Measurements from ENCODE around the gene CRIP3.

CRIP3 gene

DNA sequence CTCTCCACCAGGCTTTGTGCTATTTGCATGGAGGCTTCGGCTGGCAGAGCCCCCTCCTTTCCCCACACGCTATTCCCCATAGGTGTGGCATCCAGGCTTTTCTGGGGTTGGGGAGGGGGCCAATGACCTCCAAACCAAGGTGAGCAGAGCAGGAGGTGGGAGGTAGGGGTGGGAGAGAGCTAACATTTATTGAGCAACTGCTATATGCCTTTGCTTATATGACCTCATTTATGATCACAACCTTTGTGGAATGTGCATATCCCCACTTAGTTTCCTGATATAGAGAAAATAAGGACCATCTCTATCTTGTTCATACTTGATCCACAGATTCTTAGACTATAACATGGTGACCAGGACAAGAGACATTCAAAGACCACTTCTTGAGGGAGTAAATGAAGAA lies 28.4 kb downstream of the CRIP3 start:
- in situ Hi-C loops (cut with HindIII; ENCODE audit: low sequenced_read_pairs), result no loop called here
- no peak for DNase-seq (ENCODE audit: low read depth, low spot score)
- TF ChIP-seq, protein P1, sequence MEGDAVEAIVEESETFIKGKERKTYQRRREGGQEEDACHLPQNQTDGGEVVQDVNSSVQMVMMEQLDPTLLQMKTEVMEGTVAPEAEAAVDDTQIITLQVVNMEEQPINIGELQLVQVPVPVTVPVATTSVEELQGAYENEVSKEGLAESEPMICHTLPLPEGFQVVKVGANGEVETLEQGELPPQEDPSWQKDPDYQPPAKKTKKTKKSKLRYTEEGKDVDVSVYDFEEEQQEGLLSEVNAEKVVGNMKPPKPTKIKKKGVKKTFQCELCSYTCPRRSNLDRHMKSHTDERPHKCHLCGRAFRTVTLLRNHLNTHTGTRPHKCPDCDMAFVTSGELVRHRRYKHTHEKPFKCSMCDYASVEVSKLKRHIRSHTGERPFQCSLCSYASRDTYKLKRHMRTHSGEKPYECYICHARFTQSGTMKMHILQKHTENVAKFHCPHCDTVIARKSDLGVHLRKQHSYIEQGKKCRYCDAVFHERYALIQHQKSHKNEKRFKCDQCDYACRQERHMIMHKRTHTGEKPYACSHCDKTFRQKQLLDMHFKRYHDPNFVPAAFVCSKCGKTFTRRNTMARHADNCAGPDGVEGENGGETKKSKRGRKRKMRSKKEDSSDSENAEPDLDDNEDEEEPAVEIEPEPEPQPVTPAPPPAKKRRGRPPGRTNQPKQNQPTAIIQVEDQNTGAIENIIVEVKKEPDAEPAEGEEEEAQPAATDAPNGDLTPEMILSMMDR (IDR thresholded peaks at IDR 0.05; ENCODE audit: low read depth, low read length), result no peak
- no peak overlapping the region for H3K4me3 ChIP-seq (ENCODE audit: low read depth, low read length)

DNA sequence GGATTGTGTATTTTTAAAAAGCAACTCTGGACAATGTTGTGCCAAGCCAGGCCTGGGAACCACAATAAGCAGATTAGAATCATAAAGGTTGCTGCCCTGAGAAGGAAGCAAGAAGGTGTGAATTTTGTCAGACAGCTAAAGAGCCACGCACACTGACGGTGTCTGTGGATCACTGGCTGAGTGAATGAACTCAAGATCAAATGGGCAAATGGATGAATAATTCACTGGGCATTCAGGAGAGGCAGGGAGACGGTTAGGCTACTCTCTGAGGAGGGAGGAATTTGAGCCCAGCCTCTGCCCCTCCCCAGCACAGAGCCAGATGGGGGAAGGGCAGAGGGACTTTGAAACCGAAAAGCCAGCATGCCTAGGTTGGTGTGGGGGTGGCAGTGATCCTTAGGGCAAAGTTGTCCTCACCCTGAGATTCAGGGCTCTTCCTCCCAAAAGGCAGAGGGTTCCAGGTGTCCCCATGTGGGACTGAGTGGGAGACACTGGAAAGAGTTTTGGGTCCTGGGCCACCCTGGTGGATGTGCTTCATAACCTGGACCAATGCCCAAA lies 30.0 kb downstream of the CRIP3 start:
- H3K4me3 ChIP-seq (ENCODE audit: low read depth, low read length), result no peak overlapping the region
- TF ChIP-seq, protein P1 (IDR thresholded peaks at IDR 0.05; ENCODE audit: low read depth, low read length), result no peak
- peak; percentile 6 for DNase-seq (ENCODE audit: low read depth, low spot score)

DNA sequence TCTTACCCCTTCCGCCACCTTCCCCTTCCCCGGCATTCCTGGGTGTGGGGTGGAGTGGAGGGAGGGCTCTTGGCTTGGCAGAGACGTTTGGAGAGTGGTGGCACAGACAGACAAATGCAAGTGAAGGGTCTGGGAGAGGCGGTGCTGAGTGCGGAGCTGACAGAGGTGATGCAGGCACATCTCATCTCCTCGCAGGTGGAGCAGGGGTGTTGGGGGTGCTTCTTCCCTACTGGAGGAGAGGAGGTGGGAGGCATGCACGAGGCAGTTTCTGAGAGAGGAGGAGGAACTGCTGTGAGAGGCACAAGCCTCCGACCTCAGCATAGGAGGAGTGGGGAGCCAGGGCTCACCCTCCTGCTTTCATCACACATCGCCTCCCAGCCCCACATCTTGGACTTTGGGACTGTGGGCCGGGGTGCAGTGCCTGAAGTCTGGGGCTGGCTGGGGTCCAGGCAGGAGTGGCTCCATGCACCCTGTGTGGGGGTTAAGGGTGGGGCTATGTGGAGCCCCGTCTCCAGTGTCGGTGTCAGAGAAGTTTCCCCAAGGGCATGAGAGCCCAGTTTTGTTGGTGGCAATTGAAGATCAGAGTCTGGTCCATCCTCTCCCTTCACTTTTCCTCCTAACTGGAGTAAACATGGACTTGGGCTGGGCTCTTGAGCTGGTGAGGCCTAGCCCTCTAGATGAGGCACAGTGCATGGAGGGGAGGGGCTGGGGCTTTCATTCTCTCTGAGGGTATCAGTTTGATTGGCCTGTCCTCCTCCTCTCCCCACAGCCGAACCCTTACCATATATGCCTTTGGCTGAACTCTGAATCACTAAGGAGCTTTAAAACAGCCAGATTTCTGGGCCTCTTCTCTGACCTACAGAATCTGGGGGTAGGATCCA lies 30.7 kb downstream of the CRIP3 start:
- no peak for DNase-seq (ENCODE audit: low read depth, low spot score)
- H3K4me3 ChIP-seq (ENCODE audit: low read depth, low read length), result no peak overlapping the region
- TF ChIP-seq, protein P1 (IDR thresholded peaks at IDR 0.05; ENCODE audit: low read depth, low read length), result no peak
- in situ Hi-C loops (cut with HindIII; ENCODE audit: low sequenced_read_pairs), result no loop called here

More for the DNA sequence above, 30.0 kb downstream of the CRIP3 start:
- in situ Hi-C loops (cut with HindIII; ENCODE audit: low sequenced_read_pairs), result no loop called here

DNA sequence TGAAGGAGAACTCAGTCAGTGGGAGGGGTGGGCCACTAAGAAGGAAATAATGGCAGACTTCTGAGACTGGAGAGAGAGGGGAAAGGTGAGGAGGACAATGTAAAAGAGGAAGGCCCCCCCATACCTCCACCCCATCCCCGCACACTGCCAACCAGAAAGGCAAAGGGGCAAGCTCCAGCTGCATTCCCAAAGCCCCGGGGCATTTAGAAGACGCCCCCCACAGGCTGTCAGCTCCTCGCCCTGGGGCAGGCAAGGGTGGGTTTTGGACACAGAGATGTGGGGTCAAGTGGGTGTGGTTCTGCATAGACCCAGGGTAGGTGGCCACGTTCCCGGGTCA lies 31.4 kb downstream of the CRIP3 start:
- in situ Hi-C loops (cut with HindIII; ENCODE audit: low sequenced_read_pairs), result no loop called here
- TF ChIP-seq, protein P1 (IDR thresholded peaks at IDR 0.05; ENCODE audit: low read depth, low read length), result no peak

DNA sequence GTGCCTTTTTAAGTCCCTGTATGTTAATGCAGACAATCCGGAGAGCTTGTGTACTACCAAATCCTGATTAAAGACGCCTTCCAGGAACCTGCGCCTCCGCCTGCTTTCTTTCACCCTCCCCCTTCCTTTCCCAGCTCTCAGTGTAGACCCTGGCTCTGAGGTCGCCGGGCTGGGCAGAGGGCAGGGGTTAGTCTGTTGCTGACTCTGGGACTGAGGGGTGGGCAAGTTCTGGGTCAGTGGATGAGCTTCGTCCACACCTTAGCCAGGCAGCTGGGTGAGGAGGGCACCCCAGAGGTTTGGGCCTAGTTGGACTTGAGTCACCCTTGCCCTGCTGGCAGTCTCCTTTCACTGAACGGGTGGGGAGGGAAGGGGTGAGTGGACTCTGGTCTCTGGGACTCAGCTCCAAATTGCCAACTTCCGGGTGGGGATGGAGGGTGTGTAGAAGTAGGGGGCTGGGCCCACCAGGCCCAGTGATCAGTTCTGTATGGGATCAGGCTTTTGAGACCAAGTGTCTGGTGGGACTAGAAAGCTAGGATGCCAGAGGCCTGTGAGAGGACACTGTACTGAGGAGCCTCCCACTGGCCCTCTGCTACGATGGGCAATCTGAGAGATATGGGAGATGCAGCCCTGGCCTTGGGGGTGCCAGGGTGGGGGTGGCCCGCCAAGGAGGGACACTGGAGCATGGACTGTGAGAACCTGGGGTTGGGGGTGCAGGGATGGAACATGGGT lies 31.9 kb downstream of the CRIP3 start:
- H3K4me3 ChIP-seq (ENCODE audit: low read depth, low read length), result no peak overlapping the region
- TF ChIP-seq, protein P1 (IDR thresholded peaks at IDR 0.05; ENCODE audit: low read depth, low read length), result no peak
- DNase-seq (ENCODE audit: low read depth, low spot score), result no peak
- in situ Hi-C loops (cut with HindIII; ENCODE audit: low sequenced_read_pairs), result no loop called here

More for the DNA sequence above, 31.4 kb downstream of the CRIP3 start:
- no peak for DNase-seq (ENCODE audit: low read depth, low spot score)
- no peak overlapping the region for H3K4me3 ChIP-seq (ENCODE audit: low read depth, low read length)

DNA sequence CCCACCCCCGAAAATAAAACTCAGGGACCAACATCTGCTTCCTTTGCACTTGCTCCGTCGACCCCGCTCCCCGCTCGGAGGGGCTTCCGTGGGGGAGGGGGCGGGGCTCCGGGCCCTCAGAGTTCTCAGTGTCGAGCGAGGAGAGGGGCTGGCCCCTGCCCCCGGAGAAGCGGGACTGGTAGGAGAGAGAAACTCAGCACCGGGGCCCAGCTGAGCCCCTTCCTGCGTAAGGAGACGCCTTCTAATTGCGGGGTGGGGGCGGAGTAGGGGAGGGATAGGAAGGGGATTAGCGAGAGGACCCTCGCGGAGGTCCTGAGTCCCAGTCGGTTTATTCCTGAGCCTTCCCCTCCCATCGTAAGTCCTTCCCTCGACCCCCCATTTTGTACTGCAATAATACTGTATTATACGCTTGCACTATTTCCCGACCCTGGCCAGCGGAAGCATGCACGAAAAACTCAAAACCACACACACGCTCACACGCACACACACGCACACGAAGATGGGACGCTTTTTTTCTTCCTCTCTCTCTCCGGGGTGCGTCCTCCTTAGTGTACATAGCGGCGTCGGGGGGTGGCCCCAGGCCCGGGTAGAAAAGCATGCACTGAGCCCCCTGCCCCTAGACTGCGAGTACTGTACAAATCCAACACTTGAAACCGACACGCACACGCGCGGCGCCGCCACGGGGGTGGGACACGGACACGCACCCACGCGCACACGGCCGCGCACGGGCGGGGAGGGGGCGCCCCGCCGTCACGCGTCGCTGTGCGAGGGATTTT lies 32.6 kb downstream of the CRIP3 start:
- TF ChIP-seq, protein P1 (IDR thresholded peaks at IDR 0.05; ENCODE audit: low read depth, low read length), result no peak
- in situ Hi-C loops (cut with HindIII; ENCODE audit: low sequenced_read_pairs), result no loop called here
- no peak overlapping the region for H3K4me3 ChIP-seq (ENCODE audit: low read depth, low read length)
- DNase-seq (ENCODE audit: low read depth, low spot score), result no peak

Data from astrocyte of the spinal cord (primary cell).